HG03342 (cell line): ENCODE measurements around the gene UNC13A.

Experiments used
- ATAC-seq: cut with Tn5 transposase; IDR thresholded peaks from one replicate; pipeline ENCODE4 v1.9.1; 2021; ENCODE audit warnings: mild to moderate bottlenecking, moderate library complexity; ENCODE audit not compliant: unreplicated experiment

UNC13A gene

GRCh38 chr19:17632577-17632976 is 55.6 kb downstream of the UNC13A start:
- no peak for ATAC-seq

- no peak for ATAC-seq
These were observed 58.4 kb downstream of the UNC13A start for GRCh38 chr19:17629760-17630159.

GRCh38 chr19:17627921-17628320 is 60.2 kb downstream of the UNC13A start:
- no peak for ATAC-seq

GRCh38 chr19:17627161-17627560 is 61.0 kb downstream of the UNC13A start:
- no peak for ATAC-seq

GRCh38 chr19:17626456-17627015 is 61.6 kb downstream of the UNC13A start:
- no peak for ATAC-seq

- no peak for ATAC-seq
These were observed 62.2 kb downstream of the UNC13A start for GRCh38 chr19:17625980-17626379.

- no peak for ATAC-seq
These were observed 63.1 kb downstream of the UNC13A start for GRCh38 chr19:17625043-17625442.

- ATAC-seq: no peak
These were observed 63.7 kb downstream of the UNC13A start for GRCh38 chr19:17624314-17624991.

GRCh38 chr19:17623224-17623935 is 64.8 kb downstream of the UNC13A start:
- ATAC-seq: no peak

GRCh38 chr19:17620696-17621095 is 67.5 kb downstream of the UNC13A start:
- no peak for ATAC-seq

- no peak for ATAC-seq
These were observed 69.2 kb downstream of the UNC13A start for GRCh38 chr19:17618936-17619335.

GRCh38 chr19:17618281-17618903 is 69.8 kb downstream of the UNC13A start:
- no peak for ATAC-seq

GRCh38 chr19:17617807-17618192 is 70.4 kb downstream of the UNC13A start:
- ATAC-seq: no peak

GRCh38 chr19:17616961-17617806 is 71.0 kb downstream of the UNC13A start:
- ATAC-seq: no peak

- ATAC-seq: no peak
These were observed 71.5 kb downstream of the UNC13A start for GRCh38 chr19:17616686-17616960.

- ATAC-seq: no peak
These were observed 72.1 kb downstream of the UNC13A start for GRCh38 chr19:17615889-17616685.

- no peak for ATAC-seq
These were observed 73.7 kb downstream of the UNC13A start for GRCh38 chr19:17614476-17614875.

- ATAC-seq: no peak
These were observed 76.5 kb downstream of the UNC13A start for GRCh38 chr19:17611462-17612244.

- ATAC-seq: no peak
These were observed 77.8 kb downstream of the UNC13A start for GRCh38 chr19:17610384-17610783.

- no peak for ATAC-seq
These were observed 80.2 kb downstream of the UNC13A start for GRCh38 chr19:17607936-17608335.
